ENCODE results near the gene DCTN3.

Gene DCTN3

DNA sequence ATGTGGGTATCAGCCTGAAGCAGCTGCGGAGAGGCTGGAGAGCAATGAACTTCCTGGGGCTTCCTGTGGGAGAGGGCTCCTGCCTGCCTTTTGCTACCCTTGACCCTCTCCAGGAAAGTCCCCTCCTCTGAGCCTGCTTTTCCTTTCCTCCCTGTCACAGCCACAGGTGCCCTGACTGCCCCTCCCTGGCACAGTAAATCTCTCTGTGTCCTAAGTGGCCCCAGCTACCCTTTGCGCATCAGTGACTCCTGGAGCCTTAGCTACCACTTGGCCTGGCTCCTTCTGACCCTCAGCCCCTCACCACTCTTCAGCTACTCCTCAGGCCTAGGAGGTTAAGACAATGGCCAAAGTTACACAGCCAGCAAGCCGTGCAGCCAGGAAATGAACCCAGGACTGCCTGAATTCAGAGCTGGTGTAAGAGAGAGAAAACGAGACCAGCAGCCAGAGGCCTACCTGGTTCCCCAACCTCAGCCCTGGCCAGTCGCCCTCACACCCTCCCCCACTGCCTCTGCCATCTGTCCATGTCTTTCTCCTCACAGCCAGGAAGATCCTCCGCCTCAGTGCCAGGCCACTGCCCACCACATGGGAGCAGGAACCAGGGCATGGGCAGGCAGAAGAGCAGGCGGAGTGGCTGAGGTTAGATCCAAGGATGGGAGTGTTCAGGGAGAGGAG lies 49.4 kb downstream of the DCTN3 start:
- TF ChIP-seq, protein P1, sequence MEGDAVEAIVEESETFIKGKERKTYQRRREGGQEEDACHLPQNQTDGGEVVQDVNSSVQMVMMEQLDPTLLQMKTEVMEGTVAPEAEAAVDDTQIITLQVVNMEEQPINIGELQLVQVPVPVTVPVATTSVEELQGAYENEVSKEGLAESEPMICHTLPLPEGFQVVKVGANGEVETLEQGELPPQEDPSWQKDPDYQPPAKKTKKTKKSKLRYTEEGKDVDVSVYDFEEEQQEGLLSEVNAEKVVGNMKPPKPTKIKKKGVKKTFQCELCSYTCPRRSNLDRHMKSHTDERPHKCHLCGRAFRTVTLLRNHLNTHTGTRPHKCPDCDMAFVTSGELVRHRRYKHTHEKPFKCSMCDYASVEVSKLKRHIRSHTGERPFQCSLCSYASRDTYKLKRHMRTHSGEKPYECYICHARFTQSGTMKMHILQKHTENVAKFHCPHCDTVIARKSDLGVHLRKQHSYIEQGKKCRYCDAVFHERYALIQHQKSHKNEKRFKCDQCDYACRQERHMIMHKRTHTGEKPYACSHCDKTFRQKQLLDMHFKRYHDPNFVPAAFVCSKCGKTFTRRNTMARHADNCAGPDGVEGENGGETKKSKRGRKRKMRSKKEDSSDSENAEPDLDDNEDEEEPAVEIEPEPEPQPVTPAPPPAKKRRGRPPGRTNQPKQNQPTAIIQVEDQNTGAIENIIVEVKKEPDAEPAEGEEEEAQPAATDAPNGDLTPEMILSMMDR (IDR thresholded peaks at IDR 0.05; ENCODE audit: borderline replicate concordance, insufficient read depth, low read depth, low read length), result no peak
- H3K4me3 ChIP-seq (ENCODE audit: low read depth, low read length), result no peak overlapping the region

DNA sequence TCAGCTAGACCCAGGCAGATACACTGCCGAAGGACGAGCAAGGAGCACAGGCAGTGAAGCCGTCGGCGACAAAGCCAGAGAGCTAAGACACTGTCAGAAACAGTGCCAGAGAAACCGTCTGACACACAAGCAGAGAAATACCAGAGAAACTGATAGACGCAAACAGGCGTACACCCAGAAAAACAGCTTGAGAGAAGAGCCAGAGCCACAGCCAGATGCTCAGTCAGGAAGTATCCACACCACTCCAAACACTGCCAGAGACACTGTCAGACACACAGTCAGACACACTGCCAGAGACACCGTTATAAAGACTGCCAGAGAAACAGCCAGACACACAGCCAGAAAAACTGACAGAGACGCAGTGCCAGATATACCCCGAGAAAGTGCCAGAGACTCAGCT lies 49.9 kb downstream of the DCTN3 start:
- no peak overlapping the region for H3K4me3 ChIP-seq (ENCODE audit: low read depth, low read length)
- TF ChIP-seq, protein P1 (IDR thresholded peaks at IDR 0.05; ENCODE audit: borderline replicate concordance, insufficient read depth, low read depth, low read length), result no peak

DNA sequence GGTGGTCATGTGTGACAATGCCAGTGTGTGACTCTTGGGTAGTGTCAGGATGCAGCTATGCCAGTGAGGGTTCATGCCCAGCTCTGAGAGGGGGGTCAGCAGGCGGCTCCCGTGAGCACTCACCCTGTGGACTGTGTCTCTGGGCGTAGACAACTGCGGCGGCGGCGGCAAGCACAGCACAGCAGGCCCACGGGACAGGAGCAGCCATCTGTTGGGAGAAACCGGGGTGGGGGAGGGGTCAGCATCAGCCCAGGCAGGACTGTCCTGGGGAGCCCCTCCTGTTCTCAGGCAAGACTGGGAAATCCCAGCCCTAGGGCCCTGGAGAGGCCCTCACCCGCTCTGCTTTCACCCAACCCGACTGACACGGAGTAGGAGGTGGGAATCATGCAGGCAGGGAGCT lies 51.5 kb downstream of the DCTN3 start:
- no peak overlapping the region for H3K4me3 ChIP-seq (ENCODE audit: low read depth, low read length)

DNA sequence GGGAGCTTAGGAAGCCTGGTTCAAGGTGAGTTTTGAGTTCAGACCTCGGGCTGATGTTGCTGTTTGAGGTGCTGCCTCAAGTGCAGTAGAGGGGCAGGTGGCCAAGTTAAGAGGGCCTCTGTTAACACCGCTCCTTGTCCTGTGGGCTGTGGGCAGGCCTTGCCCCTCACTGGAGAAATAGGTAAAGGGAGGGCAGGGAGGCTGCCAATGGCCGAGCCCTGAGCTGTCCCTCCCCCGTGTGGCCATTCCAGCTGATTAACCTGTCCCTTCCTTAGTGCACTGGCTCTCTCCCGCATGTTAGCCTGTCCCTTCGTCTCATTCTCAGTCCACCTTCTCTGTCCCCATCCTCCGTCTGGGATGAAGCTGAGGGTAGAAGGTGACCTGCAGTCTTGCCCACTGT lies 52.2 kb downstream of the DCTN3 start:
- TF ChIP-seq, protein P1 (IDR thresholded peaks at IDR 0.05; ENCODE audit: borderline replicate concordance, insufficient read depth, low read depth, low read length), result no peak
- no peak overlapping the region for H3K4me3 ChIP-seq (ENCODE audit: low read depth, low read length)

More for the DNA sequence above, 51.5 kb downstream of the DCTN3 start:
- TF ChIP-seq, protein P1 (IDR thresholded peaks at IDR 0.05; ENCODE audit: borderline replicate concordance, insufficient read depth, low read depth, low read length), result no peak

DNA sequence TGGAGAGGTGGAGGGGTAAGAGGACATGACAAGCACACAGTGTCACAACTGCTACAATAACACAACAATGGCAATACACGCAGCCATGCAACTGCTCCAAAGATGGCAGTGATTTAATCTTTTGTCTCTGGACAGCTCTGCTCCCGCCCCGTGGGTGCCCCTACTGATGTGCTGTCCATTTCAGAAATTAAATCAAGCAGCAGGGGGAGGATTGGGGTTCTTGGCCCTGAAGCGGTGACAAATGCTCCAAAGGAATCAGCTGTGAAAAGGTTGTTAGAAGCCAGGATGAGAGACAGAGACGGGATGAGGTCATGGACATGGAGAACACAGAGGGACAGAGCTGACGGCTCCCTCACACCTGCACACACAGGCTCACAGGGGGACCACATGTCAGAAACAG lies 53.3 kb downstream of the DCTN3 start:
- no peak overlapping the region for H3K4me3 ChIP-seq (ENCODE audit: low read depth, low read length)
- TF ChIP-seq, protein P1 (IDR thresholded peaks at IDR 0.05; ENCODE audit: borderline replicate concordance, insufficient read depth, low read depth, low read length), result no peak

DNA sequence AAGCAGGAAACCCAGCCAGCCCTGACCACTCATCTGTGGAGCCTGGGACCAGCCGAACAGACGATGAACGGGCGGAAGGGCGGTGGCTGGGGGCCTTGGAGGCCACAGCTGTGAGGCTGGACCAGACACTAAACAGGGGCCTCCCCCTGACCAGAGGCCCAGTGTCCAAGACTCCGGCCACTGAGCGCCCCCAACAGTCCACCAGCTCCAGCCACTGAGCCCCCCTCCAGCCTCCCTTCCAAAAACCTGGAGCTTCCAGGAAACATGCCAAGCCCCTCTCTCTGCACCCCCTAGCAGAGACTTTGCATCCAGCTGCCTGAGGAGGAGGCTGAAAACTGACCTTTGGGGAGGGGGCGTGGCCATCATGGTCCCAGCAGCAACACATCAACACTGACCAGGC lies 54.0 kb downstream of the DCTN3 start:
- no peak overlapping the region for H3K4me3 ChIP-seq (ENCODE audit: low read depth, low read length)
- TF ChIP-seq, protein P1 (IDR thresholded peaks at IDR 0.05; ENCODE audit: borderline replicate concordance, insufficient read depth, low read depth, low read length), result no peak

DNA sequence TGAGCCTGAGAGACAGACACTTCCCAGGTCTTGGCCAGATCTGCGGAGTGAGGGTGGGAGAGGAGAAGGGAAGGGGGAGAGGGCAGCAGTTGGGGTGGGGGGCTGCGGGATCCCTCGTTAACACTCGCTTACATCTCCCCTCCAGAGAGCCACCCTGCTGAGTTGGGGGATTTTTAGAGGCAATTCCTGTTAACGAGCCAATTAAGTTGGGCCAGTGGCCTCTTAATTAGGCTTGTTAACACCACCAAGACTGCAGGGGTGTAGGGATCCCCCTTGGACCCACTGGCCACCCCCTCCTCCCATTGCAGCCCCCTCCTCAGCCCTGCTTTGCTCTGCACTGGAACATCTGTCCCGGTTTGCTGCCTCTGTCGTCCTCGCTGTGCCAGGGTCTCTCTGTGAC lies 54.4 kb downstream of the DCTN3 start:
- TF ChIP-seq, protein P1 (IDR thresholded peaks at IDR 0.05; ENCODE audit: borderline replicate concordance, insufficient read depth, low read depth, low read length), result no peak
- no peak overlapping the region for H3K4me3 ChIP-seq (ENCODE audit: low read depth, low read length)

Measured in GM12875 (cell line).